Activated CD4-positive, alpha-beta T cell treated with anti-CD3 and anti-CD28 coated beads, Interleukin-2, Interleukin-6, amounts not matched to agents 100 ng/mL and 50 ng/mL, durations not matched to agents 16 hours and 8 hours (primary cell): ENCODE results near the gene CARM1.
A peak's percentile ranks its signal among the peaks of the same experiment; 100 is the strongest.
"Not testable (repeated sequence)": the region's sequence is repeated elsewhere in the genome, so short reads cannot be mapped to it uniquely, and the experiment has no call there.

ENCODE experiments used
- DNase-seq: peaks from one replicate; pipeline ENCODE4 v3.0.0-alpha.2; 2020

CARM1 gene

GRCh38 chr19:10870955-10871603, at the start of gene CARM1:
TSS of gene CARM1 (plus strand) at chr19:10871553. CDS start at chr19:10871703, 150 bp downstream.
- peak; percentile 100 for DNase-seq

GRCh38 chr19:10823690-10824089, 47.7 kb upstream of the CARM1 start:
- DNase-seq = no peak

GRCh38 chr19:10826231-10826630, 45.1 kb upstream of the CARM1 start:
- no peak for DNase-seq

GRCh38 chr19:10826846-10827245, 44.5 kb upstream of the CARM1 start:
- DNase-seq = no peak

- DNase-seq = no peak
Observed at GRCh38 chr19:10828981-10829821, 42.2 kb upstream of the CARM1 start.

GRCh38 chr19:10829967-10830366, 41.4 kb upstream of the CARM1 start:
- no peak for DNase-seq

- no peak for DNase-seq
Observed at GRCh38 chr19:10830370-10830769, 41.0 kb upstream of the CARM1 start.

GRCh38 chr19:10830931-10831779, 40.2 kb upstream of the CARM1 start:
- DNase-seq = no peak

- no peak for DNase-seq
Observed at GRCh38 chr19:10831987-10832938, 39.1 kb upstream of the CARM1 start.

- DNase-seq = no peak
Observed at GRCh38 chr19:10832939-10833296, 38.4 kb upstream of the CARM1 start.

- DNase-seq = no peak
Observed at GRCh38 chr19:10835089-10835753, 36.1 kb upstream of the CARM1 start.

GRCh38 chr19:10835754-10836478, 35.4 kb upstream of the CARM1 start, which contains the start of gene TMED1:
TSS of gene TMED1 (minus strand) at chr19:10836212. CDS start at chr19:10836191, 21 bp downstream.
- DNase-seq = peak; percentile 98

GRCh38 chr19:10836479-10837330, 34.6 kb upstream of the CARM1 start:
- DNase-seq = peak; percentile 90

GRCh38 chr19:10837649-10838048, 33.7 kb upstream of the CARM1 start:
- DNase-seq = not testable (repeated sequence)

GRCh38 chr19:10838377-10838776, 33.0 kb upstream of the CARM1 start:
- no peak for DNase-seq

- no peak for DNase-seq
Observed at GRCh38 chr19:10839114-10840050, 32.0 kb upstream of the CARM1 start.

- no peak for DNase-seq
Observed at GRCh38 chr19:10842788-10843187, 28.6 kb upstream of the CARM1 start.

GRCh38 chr19:10846500-10847202, 24.7 kb upstream of the CARM1 start:
- no peak for DNase-seq
